ENCODE data around the gene SULT1B1. TPM values are rescaled to one million over a fixed set of nuclear protein-coding genes. Genes with fewer than 3 reads are reported as not detected.

The SULT1B1 gene
- total RNA-seq, 1 experiment from 2014 or later: 0.04 TPM

GRCh38 chr4:69684804-69685203 lies 75.6 kb downstream of the SULT1B1 start:
- ATAC-seq: no peak
- H3K9me3 Mint-ChIP-seq: no peaks in the 10 kb centered on the region
- CTCF ChIA-PET: interaction anchor here (0.6 kb wide), 1 partner anchor 875 kb away, joined by 3 read pairs; no protein-coding TSS in a partner anchor
- H3K4me3 Mint-ChIP-seq: no peak overlapping the region
- H3K27me3 Mint-ChIP-seq (ENCODE audit: low read depth): no peaks in the 10 kb centered on the region
- TF ChIP-seq ATF1 (CRISPR knock-in tag; IDR thresholded peaks at IDR 0.05) (no peak), ATF6 (CRISPR knock-in tag; IDR thresholded peaks at IDR 0.05) (no peak), CBFB (CRISPR knock-in tag; IDR thresholded peaks at IDR 0.05; ENCODE audit: low read depth) (no peak), PREB (CRISPR knock-in tag; IDR thresholded peaks at IDR 0.05; ENCODE audit: borderline replicate concordance) (no peak), ZBTB21 (CRISPR knock-in tag; IDR thresholded peaks at IDR 0.05; ENCODE audit: borderline replicate concordance) (no peak), TP53 (CRISPR knock-in tag; IDR thresholded peaks at IDR 0.05) (no peak), ZNF423 (CRISPR knock-in tag; IDR thresholded peaks at IDR 0.05) (no peak), ZNF425 (CRISPR knock-in tag; conservative IDR thresholded peaks at IDR 0.05) (no peak), HMGA2 (CRISPR knock-in tag; IDR thresholded peaks at IDR 0.05) (no peak), RELA (CRISPR knock-in tag; IDR thresholded peaks at IDR 0.05; ENCODE audit: borderline replicate concordance) (no peak), GTF2I (CRISPR knock-in tag; conservative IDR thresholded peaks at IDR 0.05) (no peak), TCF7 (CRISPR knock-in tag; IDR thresholded peaks at IDR 0.05; ENCODE audit: low read depth) (no peak)
- TF ChIP-seq, protein P1, sequence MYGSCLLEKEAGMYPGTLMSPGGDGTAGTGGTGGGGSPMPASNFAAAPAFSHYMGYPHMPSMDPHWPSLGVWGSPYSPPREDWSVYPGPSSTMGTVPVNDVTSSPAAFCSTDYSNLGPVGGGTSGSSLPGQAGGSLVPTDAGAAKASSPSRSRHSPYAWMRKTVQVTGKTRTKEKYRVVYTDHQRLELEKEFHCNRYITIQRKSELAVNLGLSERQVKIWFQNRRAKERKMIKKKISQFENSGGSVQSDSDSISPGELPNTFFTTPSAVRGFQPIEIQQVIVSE (CRISPR knock-in tag; IDR thresholded peaks at IDR 0.05; ENCODE audit: borderline replicate concordance): no peak
- no peak for DNase-seq (ENCODE audit: low spot score)
- H3K36me3 Mint-ChIP-seq: no peaks in the 10 kb centered on the region
- no peaks in the 10 kb centered on the region for H3K4me1 Mint-ChIP-seq
- POLR2A ChIA-PET: no interaction called here
- H3K27ac Mint-ChIP-seq: no peak overlapping the region

Other genes starting within 250 kb of the SULT1B1 start
- gene UGT2A2, start 121.0 kb downstream of the SULT1B1 start, total RNA-seq (2021): not detected in 3 replicates
- gene UGT2A1, start 107.4 kb downstream of the SULT1B1 start, total RNA-seq (2021): 0.34 to 0.81 TPM (median 0.44 TPM) in 3 replicates
- gene SULT1E1, start 99.5 kb upstream of the SULT1B1 start, total RNA-seq (2021): not detected in 3 replicates
- gene CSN1S1, start 170.4 kb upstream of the SULT1B1 start, total RNA-seq (2021): not detected in 3 replicates
- not detected in 3 replicates for gene CSN2, start 205.1 kb upstream of the SULT1B1 start, total RNA-seq (2021)
- gene STATH, start 235.3 kb upstream of the SULT1B1 start, total RNA-seq (2021): not detected in 3 replicates

All from WTC11 (cell line).